ENCODE data around the gene EDEM3.
"Not testable (repeated sequence)": the region's sequence is repeated elsewhere in the genome, so short reads cannot be mapped to it uniquely, and the experiment has no call there.

EDEM3 gene

DNA sequence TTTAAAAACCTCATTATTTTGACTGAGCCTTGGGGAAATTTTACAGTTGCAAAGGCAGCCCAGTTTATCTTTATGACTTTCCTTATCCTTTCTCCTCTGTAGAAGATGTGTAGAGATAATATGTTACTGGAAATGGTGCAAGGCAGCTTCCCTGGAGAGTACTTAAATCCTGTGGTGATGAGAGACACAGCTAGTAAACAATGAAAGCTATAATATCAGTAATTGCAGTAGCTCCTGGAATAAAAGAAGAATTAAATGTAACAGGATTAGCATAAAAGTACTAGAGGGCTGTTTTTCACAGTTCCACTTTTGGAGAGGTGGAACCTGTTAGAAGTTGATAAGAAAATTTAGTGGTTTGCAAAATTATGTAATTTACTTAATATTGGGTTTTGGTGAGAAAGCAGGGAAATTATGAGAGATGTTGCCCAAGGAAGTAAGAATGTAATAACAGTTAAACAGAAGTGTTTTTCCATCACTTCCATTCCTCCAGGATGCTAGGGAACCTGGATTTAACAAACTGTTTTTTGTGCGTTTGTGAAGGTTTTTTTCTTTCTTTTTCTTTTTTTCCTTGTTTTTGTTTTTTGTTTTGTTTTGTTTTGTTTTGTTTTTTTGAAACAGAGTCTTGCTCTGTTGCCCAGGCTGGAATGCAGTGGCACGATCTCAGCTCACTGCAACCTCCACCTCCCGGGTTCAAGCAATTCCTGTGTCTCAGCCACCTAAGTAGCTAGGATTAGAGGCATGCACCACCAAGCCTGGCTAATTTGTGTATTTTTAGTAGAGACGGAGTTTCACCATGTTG lies 15.7 kb upstream of the EDEM3 start:
- DNase-seq (ENCODE audit: extremely low spot score) = no peak
- CTCF ChIA-PET = interaction anchor here (1.1 to 1.5 kb wide), 2 partner anchors 12 to 15 kb away, joined by 3 read pairs; no protein-coding TSS in a partner anchor
- TF ChIP-seq, protein P1, sequence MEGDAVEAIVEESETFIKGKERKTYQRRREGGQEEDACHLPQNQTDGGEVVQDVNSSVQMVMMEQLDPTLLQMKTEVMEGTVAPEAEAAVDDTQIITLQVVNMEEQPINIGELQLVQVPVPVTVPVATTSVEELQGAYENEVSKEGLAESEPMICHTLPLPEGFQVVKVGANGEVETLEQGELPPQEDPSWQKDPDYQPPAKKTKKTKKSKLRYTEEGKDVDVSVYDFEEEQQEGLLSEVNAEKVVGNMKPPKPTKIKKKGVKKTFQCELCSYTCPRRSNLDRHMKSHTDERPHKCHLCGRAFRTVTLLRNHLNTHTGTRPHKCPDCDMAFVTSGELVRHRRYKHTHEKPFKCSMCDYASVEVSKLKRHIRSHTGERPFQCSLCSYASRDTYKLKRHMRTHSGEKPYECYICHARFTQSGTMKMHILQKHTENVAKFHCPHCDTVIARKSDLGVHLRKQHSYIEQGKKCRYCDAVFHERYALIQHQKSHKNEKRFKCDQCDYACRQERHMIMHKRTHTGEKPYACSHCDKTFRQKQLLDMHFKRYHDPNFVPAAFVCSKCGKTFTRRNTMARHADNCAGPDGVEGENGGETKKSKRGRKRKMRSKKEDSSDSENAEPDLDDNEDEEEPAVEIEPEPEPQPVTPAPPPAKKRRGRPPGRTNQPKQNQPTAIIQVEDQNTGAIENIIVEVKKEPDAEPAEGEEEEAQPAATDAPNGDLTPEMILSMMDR (IDR thresholded peaks at IDR 0.05; ENCODE audit: control extremely low read depth, extremely low read depth, low read depth, missing control alignments) = no peak
- POLR2A ChIA-PET = no interaction called here

DNA sequence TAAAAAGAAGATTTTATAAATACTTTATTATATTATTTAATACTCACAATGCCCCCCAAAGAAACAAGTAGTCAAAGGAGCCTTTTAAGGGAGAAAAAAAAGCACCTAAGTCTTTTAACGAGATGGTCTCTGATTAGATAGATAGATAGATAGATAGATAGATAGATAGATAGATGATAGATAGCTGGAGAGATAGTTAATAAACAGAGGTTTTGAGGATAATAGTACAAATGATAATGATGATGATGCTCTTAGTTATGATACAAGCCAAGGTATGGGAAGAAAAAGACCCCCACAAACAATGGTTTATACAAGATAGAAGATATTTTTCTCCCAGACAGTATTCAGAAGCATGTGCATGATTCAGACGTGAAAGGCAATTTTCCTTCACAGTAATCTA lies 14.6 kb upstream of the EDEM3 start:
- CTCF ChIA-PET = interaction anchor here (1.0 to 1.5 kb wide), 2 partner anchors 16 to 20 kb away, joined by 3 read pairs; no protein-coding TSS in a partner anchor
- no peak for DNase-seq (ENCODE audit: extremely low spot score)
- POLR2A ChIA-PET = no interaction called here
- TF ChIP-seq, protein P1 (IDR thresholded peaks at IDR 0.05; ENCODE audit: control extremely low read depth, extremely low read depth, low read depth, missing control alignments) = no peak

DNA sequence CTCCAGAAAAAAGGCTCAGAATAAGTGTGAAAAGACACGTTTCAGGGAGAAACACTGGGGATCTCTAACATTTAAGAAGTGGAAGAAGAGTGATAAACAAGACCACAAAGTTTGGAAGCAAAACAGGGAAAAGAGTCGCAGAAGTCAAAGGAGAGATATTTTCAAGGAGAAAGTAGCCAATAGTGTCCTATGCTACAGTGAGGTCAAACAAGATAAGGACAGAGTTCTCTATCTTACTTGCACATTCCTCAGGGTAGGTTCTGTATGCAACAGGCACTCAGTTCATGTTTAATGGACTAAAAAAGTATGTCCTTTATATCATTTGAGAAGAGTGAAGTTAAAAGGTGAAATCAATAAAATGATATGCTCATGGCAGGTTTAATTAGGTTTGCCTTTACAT lies 13.8 kb upstream of the EDEM3 start:
- POLR2A ChIA-PET = no interaction called here
- CTCF ChIA-PET = interaction anchor here (1.0 kb wide), 1 partner anchor 21 kb away, joined by 3 read pairs; no protein-coding TSS in a partner anchor
- TF ChIP-seq, protein P1 (IDR thresholded peaks at IDR 0.05; ENCODE audit: control extremely low read depth, extremely low read depth, low read depth, missing control alignments) = no peak
- no peak for DNase-seq (ENCODE audit: extremely low spot score)

DNA sequence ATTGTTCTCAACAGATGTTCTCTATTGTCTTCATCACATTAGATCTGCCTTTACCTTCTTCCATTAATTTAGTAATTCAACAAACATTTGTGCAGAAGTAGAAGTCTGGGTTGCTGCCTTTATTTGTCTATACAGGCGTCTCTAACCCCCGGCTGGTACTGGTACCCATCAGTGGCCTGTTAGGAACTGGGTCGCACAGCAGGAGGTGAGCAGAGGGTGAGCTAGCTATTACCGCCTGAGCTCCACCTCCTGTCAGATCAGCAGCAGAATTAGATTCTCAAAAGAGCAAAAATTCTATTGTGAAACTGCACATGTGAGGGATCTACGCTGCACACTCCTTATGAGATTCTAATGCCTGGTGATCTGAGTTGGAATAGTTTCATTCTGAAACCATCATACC lies 12.9 kb upstream of the EDEM3 start:
- ChIA-PET POLR2A (no interaction called here), CTCF (interaction anchor here (0.7 to 1.0 kb wide), 2 partner anchors 10 to 38 kb away, joined by 3 to 4 read pairs; no protein-coding TSS in a partner anchor)
- TF ChIP-seq, protein P1 (IDR thresholded peaks at IDR 0.05; ENCODE audit: control extremely low read depth, extremely low read depth, low read depth, missing control alignments) = no peak
- DNase-seq (ENCODE audit: extremely low spot score) = no peak

DNA sequence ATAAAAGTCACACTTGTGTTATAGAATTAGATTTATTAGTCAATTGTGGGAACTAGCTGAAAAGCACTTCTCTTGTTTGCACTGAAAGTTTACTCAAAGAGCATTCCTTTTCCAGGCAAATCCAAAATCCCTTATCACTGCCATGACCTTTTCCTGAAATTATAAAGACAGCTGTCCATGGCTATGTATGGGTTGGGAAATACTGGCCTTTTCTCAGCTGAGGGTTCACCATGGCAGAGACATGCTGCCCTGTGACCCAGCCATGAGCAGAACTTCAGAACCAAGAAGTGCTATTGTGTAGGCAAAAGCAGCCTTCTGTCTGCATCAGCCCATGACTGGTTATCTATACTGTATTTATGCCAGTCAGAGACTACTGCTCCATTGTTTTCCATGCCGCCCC lies 9.8 kb upstream of the EDEM3 start:
- CTCF ChIA-PET = interaction anchor here (1.6 kb wide), 1 partner anchor 9 kb away, joined by 4 read pairs; no protein-coding TSS in a partner anchor
- no peak for DNase-seq (ENCODE audit: extremely low spot score)
- TF ChIP-seq, protein P1 (IDR thresholded peaks at IDR 0.05; ENCODE audit: control extremely low read depth, extremely low read depth, low read depth, missing control alignments) = no peak
- POLR2A ChIA-PET = no interaction called here

DNA sequence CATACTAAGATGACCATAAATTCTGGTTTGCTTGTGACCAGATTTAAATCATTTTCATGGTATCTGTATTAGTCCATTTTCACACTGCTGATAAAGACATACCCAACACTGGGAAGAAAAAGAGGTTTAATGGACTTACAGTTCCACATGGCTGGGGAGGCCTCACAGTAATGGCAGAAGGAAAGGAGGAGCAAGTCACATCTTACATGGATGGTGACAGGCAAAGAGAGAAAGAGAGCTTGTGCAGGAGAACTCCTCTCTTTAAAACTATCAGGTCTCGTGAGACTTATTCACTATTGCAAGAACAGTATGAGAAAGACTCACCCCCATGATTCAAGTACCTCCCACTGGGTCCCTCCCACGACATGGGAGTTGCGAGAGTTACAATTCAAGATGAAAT lies 8.9 kb upstream of the EDEM3 start:
- POLR2A ChIA-PET; CTCF ChIA-PET; DNase-seq (ENCODE audit: extremely low spot score): not testable (repeated sequence)

DNA sequence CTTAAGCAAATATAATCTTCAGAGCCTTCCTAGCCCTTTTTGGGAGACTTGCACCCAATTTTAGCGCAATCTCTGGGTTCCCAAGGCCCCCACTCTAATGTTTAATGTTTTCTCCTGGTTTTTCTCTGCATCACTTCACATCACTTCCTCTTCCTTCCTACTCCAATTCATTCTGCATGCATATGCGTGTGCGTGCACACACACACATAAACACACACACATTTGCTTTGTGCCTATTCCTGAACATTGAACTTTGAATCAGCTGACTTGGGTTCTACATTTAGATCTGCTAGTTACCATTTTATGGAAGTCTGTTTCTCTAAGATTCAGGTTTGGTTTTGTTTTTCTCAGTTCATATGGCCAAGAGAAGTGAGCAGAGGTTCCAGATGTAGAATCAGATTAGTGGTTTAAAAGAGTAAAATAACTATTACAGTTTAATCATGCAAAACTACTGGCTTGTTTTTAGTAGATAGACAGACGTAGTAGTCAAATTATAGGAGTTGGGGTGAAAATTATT lies 7.4 kb upstream of the EDEM3 start:
- ChIA-PET POLR2A (no interaction called here), CTCF (no interaction called here)
- DNase-seq (ENCODE audit: extremely low spot score) = no peak
- TF ChIP-seq, protein P1 (IDR thresholded peaks at IDR 0.05; ENCODE audit: control extremely low read depth, extremely low read depth, low read depth, missing control alignments) = no peak

Data from GM10248 (cell line).